PC-3 (cell line): ENCODE data around the gene CYP4B1.

Experiments
- CTCF ChIP-seq: fragments of 300-600 bp; sonication (generic); conservative IDR thresholded peaks from 2 replicates; pipeline ENCODE4 v1.5.1; 2017; ENCODE audit warnings: antibody characterized with exemption, low read depth, mild to moderate bottlenecking, low read length
- EZH2 ChIP-seq: fragments of 300-600 bp; sonication (generic); IDR thresholded peaks from one replicate; pipeline ENCODE4 v1.6.1; 2017; ENCODE audit warnings: antibody characterized with exemption, mild to moderate bottlenecking, low read length; ENCODE audit not compliant: unreplicated experiment

- TF ChIP-seq CTCF: no peak
- no peak for TF ChIP-seq EZH2
These were observed 21.2 kb downstream of the CYP4B1 start for GRCh38 chr1:46820076-46820475.
